GM21529 (cell line): ENCODE results near the gene HDGF.

Experiments
- ATAC-seq: cut with Tn5 transposase; IDR thresholded peaks from one replicate; pipeline ENCODE4 v1.9.1; 2021; ENCODE audit not compliant: unreplicated experiment

Gene HDGF

DNA sequence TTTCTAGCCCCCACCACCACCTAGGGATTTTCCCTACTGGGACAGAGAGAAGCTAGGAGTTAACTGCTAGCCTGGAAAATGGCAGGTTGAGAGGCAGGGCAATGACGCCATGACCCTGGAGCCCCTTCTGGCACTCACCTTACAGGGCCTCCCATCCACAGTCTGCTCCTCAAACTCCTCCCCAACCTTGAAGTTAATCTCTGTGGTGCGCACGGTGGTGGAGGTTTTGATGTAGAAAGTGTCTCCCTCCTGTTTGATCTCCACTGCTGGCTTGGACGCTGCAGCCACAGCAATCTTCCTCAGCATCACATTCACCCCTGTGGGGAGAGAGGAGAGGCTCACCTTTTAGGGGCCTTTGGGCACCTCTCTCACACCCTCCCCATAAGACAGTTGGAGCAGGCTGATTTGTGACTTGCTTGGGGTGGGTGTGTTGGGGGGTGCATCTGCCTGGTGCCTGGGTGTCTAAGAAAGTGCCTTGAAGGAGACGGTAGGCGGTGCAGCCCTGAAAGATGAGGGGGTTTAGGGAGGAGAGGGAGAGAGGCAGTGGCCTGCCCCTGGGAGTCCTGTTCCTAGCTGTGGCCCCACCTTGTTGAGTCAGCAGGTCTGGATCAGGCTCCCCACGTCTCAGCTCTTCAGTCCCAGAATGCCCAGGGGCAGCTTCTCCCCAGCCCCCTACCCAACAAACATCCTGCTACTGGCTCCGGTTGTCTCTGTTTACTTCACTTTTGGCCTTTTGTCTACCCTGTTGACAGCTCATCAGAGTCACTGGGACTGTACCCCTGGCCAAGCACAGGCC, 50.5 kb downstream of the HDGF start:
- ATAC-seq = no peak

DNA sequence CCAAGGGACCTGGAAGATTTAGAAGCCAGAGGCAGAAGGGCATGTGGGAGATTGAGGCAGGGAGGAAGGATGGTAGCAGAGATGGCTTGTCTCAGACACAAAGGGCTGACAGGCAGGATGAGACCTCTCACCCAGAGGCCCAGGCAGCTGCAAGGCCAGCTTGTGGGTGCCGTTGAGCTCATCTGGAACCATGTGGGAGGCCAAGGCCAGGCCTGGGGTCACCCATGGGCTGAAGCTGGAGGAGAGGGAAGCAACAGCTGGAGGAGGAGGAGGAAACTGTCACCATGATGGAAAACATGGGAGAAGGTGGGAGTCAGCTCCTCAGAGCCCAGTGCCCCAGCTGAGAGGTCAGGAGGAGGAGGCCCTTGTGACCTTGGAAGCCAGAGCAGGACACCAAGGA, 52.5 kb downstream of the HDGF start:
- ATAC-seq = no peak

DNA sequence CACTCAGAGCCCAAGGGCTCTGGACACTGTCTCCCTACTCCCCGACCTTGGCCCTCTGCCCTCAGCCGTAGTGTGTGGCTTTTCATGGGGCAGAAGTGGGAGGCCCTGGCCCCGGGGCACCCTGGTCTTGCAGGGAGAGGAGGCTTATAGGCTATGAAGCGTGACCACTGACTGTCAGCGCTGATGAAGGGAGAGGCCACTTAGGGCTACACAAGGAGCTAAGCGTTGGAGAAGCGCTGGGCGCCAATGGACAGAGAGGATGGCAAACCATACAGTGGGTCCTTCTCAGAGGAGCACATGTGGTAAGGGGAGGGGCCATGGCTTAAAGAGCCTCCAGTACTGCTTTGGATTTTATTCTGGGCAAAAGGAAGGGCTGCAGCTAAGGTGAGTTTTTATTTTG, 54.0 kb downstream of the HDGF start:
- ATAC-seq = no peak

DNA sequence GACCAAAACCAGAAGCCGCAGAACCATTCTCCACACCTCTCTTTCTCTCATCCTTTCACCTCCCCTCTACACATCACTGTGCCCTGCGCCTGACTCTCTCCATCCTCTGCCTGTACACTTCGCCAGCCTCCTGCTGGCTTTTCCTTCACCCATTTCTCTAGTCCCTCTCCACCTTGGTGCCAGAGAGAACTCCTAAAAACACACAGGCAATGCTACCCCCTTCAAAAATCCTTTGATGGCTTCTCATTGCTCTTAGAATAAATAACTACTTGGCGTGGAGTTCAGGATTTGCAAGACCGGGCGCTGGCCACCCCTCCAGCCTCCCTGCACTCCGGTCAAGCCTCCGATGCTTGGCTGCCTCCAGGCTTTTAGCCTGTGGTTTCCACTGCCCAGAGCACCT, 54.7 kb downstream of the HDGF start:
- ATAC-seq = no peak

DNA sequence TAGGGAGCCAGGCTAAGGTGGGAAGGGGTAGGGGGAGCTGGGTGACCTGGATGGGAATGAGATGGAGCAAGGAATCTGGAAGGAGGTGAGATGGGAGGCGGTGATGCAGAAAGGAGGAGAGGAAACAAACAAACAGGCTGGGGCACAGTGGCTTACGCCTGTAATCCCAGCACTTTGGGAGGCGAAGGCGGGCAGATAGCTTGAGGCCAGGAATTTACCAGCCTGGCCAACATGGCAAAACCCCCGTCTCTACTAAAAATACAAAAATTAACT, 56.8 kb downstream of the HDGF start:
- no peak for ATAC-seq

DNA sequence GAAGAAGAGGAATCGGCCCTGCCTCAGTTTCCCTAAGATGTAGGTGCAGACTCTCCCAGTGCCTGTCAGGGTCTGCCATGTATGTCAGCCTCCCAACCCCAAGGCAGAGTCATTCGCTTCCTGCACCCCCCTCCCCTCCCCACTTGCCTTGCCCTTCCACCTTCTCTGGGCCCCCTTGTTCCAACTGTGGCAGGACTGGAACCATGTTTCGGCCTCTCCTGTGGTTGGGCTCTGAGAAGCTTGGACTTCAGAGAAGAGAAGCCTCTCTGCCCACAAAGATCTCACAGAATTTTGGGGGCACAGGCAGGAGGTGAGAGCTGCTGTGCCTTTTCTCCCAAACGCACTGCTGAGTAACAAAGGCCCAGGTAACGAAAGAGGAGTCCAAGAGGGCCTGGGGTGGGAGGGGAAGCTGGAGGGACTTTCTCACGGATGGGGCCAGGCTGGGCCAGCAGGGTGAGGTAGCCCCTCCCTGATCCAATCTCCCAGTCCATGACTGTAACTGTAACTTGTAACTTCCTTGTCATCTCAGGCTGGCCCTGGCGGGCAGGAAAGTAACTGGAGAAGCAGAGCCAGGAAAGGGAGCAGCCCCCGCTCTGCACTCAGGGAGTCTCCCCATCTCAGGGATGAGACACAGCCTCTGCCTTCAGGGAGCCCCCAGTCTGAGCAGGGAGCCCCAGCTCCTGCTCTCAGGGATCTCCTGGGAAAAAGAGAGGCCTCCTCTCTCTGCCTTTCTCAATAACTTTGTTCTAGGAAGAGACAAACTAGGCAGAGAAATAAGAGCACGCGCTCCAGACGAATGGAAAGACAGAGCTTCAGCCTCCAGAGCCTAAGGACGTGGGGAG, 57.4 kb downstream of the HDGF start:
- no peak for ATAC-seq

DNA sequence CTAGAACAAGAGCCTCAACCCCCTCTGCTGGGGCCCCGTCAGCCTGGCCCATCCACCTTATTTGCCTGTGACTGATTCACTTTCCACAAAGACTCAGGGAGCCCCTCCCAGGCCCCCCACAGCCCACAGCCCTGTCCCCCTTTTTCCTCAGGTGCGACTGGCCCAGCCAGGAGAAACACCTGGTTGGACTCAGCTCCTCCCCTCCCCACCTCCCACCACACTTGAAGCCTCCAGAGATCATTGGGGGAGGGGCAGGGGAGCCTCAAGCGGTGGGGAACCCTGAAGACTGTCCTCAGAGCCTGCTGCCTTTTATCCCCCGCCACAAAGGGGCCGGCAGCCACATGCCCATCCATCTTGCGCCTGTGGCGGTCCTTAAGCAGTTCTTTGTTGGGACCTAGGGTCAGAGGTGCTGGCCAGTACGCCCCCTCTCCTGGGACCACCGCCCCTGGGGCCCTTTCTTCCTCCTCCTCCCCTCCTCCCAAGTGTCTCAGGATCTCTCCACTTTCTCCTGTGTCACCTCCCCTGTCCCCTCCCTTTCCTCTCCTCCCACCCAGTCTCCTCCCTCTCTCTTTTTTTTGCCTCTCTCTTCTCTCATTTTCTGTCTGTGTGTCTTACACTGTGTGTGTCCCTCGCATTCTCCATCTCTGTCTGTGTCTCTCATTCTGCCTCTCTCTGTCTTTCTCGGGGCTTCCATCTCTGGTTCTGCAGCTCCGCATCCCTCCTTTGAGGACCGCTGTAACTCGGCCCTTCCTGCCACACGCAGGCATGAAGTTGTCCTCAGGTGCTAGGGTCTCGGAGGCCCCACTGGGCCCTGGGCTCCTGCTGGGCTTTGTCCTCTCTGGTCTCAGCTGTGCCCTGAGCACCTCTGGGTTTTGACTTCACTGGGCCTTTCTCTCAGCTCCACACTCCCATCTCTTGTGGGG, 58.3 kb downstream of the HDGF start:
- no peak for ATAC-seq

DNA sequence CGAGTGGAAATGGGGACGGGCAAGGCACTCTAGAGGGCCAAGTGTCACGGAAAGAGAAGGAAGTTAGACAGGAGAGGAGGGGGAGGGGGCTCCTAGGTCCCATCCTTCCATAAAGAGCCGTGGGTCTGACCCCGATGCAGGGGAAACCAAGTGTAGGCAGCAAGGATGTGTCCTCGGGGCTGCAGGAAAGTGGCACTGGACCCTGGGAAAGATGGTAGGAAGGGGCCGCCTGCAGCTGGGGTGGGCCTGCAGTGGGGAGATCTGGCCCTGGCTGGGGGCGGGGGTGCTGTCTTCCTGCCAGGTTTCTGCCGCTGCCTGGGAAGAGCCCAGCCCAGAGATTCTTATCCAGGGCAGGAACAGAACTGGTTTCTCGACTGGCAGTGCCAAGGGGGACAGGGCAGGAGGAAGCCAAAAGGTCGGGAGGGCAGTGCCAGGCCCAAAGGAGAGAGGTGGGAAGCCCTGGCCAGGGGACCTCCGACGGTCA, 59.0 kb downstream of the HDGF start:
- ATAC-seq = no peak
